Aorta (tissue), 5 donors: ENCODE results near the gene NCF2. TPM values are rescaled to one million over a fixed set of nuclear protein-coding genes. Genes with fewer than 3 reads are reported as not detected.
"Not testable (repeated sequence)": the region's sequence is repeated elsewhere in the genome, so short reads cannot be mapped to it uniquely, and the experiment has no call there.

ENCODE experiments used
- ATAC-seq: fragments of 200-7000 bp; cut with Tn5 transposase; one replicate; pipeline ENCODE4 v1.9.1; 2022; ENCODE audit warnings: moderate library complexity; ENCODE audit not compliant: low FRiP score
- DNase-seq, 2 donors: peaks; one replicate each; pipeline ENCODE4 v3.0.0-alpha.2; 2020
- H3K27ac ChIP-seq, 2 donors: one replicate each; pipeline ENCODE4 v1.5.1; 2013; ENCODE audit warnings: low read length in 2 of 2, mild to moderate bottlenecking in 2 of 2, moderate library complexity in 2 of 2, control low read depth in 1 of 2, inconsistent platforms in 1 of 2, low read depth in 1 of 2
- H3K27me3 ChIP-seq, 2 donors: one replicate each; pipeline ENCODE4 v1.6.1; 2013; ENCODE audit warnings: control low read depth in 1 of 2, low read length in 1 of 2, mild to moderate bottlenecking in 1 of 2, moderate library complexity in 1 of 2; ENCODE audit not compliant: insufficient read depth in 2 of 2, control insufficient read depth in 1 of 2
- H3K36me3 ChIP-seq, 2 donors: one replicate each; pipeline ENCODE4 v1.6.1; 2013; ENCODE audit warnings: control low read depth in 1 of 2, low read length in 1 of 2, mild to moderate bottlenecking in 1 of 2; ENCODE audit not compliant: insufficient read depth in 2 of 2, control insufficient read depth in 1 of 2
- H3K4me1 ChIP-seq, 2 donors: one replicate each; pipeline ENCODE4 v1.6.1; 2013; ENCODE audit warnings: low read length in 2 of 2, control low read depth in 1 of 2, mild to moderate bottlenecking in 1 of 2, moderate library complexity in 1 of 2; ENCODE audit not compliant: insufficient read depth in 2 of 2, control insufficient read depth in 1 of 2
- H3K4me3 ChIP-seq, 2 donors: one replicate each; pipeline ENCODE4 v1.5.1; 2013; ENCODE audit warnings: low read length in 2 of 2, control low read depth in 1 of 2, mild to moderate bottlenecking in 1 of 2
- H3K9me3 ChIP-seq: one replicate; pipeline ENCODE4 v1.6.1; 2013; ENCODE audit warnings: mild to moderate bottlenecking, low read length; ENCODE audit not compliant: control insufficient read depth
- WGBS, 2 donors: extraction: QIAGEN DNeasy Blood & Tissue Kit; methylation state at CpG; one replicate each; pipeline ENCODE4 v1.1.7; 2013; 5-methylcytosine and 5-hydroxymethylcytosine counted together
- intact Hi-C, 2 donors: fragments of 100-400 bp; cut with DNase I; formaldehyde crosslinking; loops; one replicate each; pipeline versions ENCODE4 v1.14.2 to v1.15.0; 2022
- polyA plus RNA-seq, 2 donors: library from polyadenylated mRNA; stranded (reverse); fragments of 200-250 nt; gene quantifications; one replicate each; pipeline ENCODE4 v1.2.3, GENCODE V29; 2013
- total RNA-seq, 2 donors: library from RNA; stranded (reverse); fragmentation: NEBNext Ultra II Directional; extraction: Animal tissue kit (Norgen Biotek cat#: 25700); gene quantifications; one replicate each; pipeline ENCODE4 v1.2.1, GENCODE V29; 2021
- donor health status: healthy with polysubstance abuse.
- donor health status: Bipolar disorder and iron deficiency.
- donor health status: DM: no; HTN: no; CAD: no.
- donor health status: DM: no; HTN: no; CAD: no.
- donor health status: DM: yes; HTN: yes; CAD: no.

Gene NCF2
- total and polyA plus RNA-seq, 4 donors, result 2.2 to 28.0 (median 18.4) TPM

GRCh38 chr1:183620311-183620710, 30.1 kb upstream of the NCF2 start:
- DNase-seq, result no peak
- Histone ChIP-seq H3K4me1 (peaks cover 0 to 3% of the 10 kb centered on the region in 2 donors), H3K36me3 (no peaks in the 10 kb centered on the region), H3K9me3 (no peaks in the 10 kb centered on the region), H3K27ac (no peak overlapping the region), H3K4me3 (no peak overlapping the region), H3K27me3 (no peaks in the 10 kb centered on the region)
- ATAC-seq, result no peak
- WGBS, 2 donors, result 7 to 16% methylated on average over 2 of the region's 2 CpGs
- intact Hi-C loops, result no loop called here

GRCh38 chr1:183619781-183620180, 29.5 kb upstream of the NCF2 start:
- no peak for DNase-seq
- H3K4me3 ChIP-seq, result no peak overlapping the region
- peaks cover 0 to 3% of the 10 kb centered on the region in 2 donors for H3K4me1 ChIP-seq
- no peak overlapping the region for H3K27ac ChIP-seq
- ATAC-seq, result no peak
- H3K36me3 ChIP-seq, result no peaks in the 10 kb centered on the region
- H3K9me3 ChIP-seq, result no peaks in the 10 kb centered on the region
- no peaks in the 10 kb centered on the region for H3K27me3 ChIP-seq
- intact Hi-C loops, result no loop called here
- whole genome bisulfite sequencing, 2 donors, result 69 to 71% methylated on average over 1 of the region's 1 CpG

- ATAC-seq, intact Hi-C loops: not testable (repeated sequence)
Observed at GRCh38 chr1:183618202-183618601, 27.9 kb upstream of the NCF2 start.

GRCh38 chr1:183612975-183613374, 22.7 kb upstream of the NCF2 start:
- H3K27ac ChIP-seq, DNase-seq, H3K9me3 ChIP-seq, H3K27me3 ChIP-seq, intact Hi-C loops, H3K4me1 ChIP-seq, H3K4me3 ChIP-seq, ATAC-seq, H3K36me3 ChIP-seq: not testable (repeated sequence)
- WGBS, 2 donors, result 94 to 100% methylated on average over 2 to 3 of the region's 3 CpGs

More at GRCh38 chr1:183618202-183618601, 27.9 kb upstream of the NCF2 start:
- not testable (repeated sequence) for H3K4me3 ChIP-seq, H3K4me1 ChIP-seq, H3K27ac ChIP-seq, H3K9me3 ChIP-seq, DNase-seq, H3K36me3 ChIP-seq, H3K27me3 ChIP-seq
- WGBS, 2 donors, result 86 to 93% methylated on average over 5 of the region's 5 CpGs

GRCh38 chr1:183612407-183612806, 22.1 kb upstream of the NCF2 start:
- H3K36me3 ChIP-seq, result no peaks in the 10 kb centered on the region
- DNase-seq, result no peak
- no peak overlapping the region for H3K4me3 ChIP-seq
- ATAC-seq, result no peak
- no peaks in the 10 kb centered on the region for H3K9me3 ChIP-seq
- no peak overlapping the region for H3K27ac ChIP-seq
- WGBS, 2 donors, result 57 to 61% methylated on average over 3 of the region's 3 CpGs
- H3K27me3 ChIP-seq, result no peaks in the 10 kb centered on the region
- H3K4me1 ChIP-seq, result peaks cover 3 to 8% of the 10 kb centered on the region in 2 donors
- intact Hi-C loops, result no loop called here

- peaks cover 3 to 8% of the 10 kb centered on the region in 2 donors for H3K4me1 ChIP-seq
- no peaks in the 10 kb centered on the region for H3K27me3 ChIP-seq
- 32% methylated on average over 2 of the region's 2 CpGs for WGBS, 2 donors
- no peak overlapping the region for H3K4me3 ChIP-seq
- no peak overlapping the region for H3K27ac ChIP-seq
- intact Hi-C loops, result no loop called here
- no peaks in the 10 kb centered on the region for H3K9me3 ChIP-seq
- no peak for ATAC-seq
- H3K36me3 ChIP-seq, result no peaks in the 10 kb centered on the region
- no peak for DNase-seq
Observed at GRCh38 chr1:183611021-183611420, 20.8 kb upstream of the NCF2 start.

- Histone ChIP-seq H3K27ac (peak overlapping the region; percentile 93), H3K27me3 (no peaks in the 10 kb centered on the region), H3K9me3 (no peaks in the 10 kb centered on the region), H3K4me1 (peaks cover 3 to 8% of the 10 kb centered on the region in 2 donors), H3K36me3 (no peaks in the 10 kb centered on the region), H3K4me3 (peak overlapping the region in 1 of 2 donors; percentile 31)
- ATAC-seq (peak; percentile 54), DNase-seq (no peak)
- 1 to 5% methylated on average over 3 of the region's 3 CpGs for WGBS, 2 donors
- intact Hi-C loops, result loop anchor here in 1 of 2 donors (2.0 kb wide), 1 partner anchor 33 kb away; no protein-coding TSS in a partner anchor
Observed at GRCh38 chr1:183609759-183610452, 19.6 kb upstream of the NCF2 start.

- no peak overlapping the region for H3K4me3 ChIP-seq
Observed at GRCh38 chr1:183609313-183609712, 19.1 kb upstream of the NCF2 start.

GRCh38 chr1:183607322-183607980, 17.2 kb upstream of the NCF2 start:
- H3K4me3 ChIP-seq, result no peak overlapping the region
- H3K36me3 ChIP-seq, result no peaks in the 10 kb centered on the region
- H3K27me3 ChIP-seq, result no peaks in the 10 kb centered on the region
- DNase-seq (no peak), ATAC-seq (no peak)
- 71 to 82% methylated on average over 2 of the region's 2 CpGs for WGBS, 2 donors
- H3K4me1 ChIP-seq, result peaks cover 3 to 8% of the 10 kb centered on the region in 2 donors
- H3K9me3 ChIP-seq, result no peaks in the 10 kb centered on the region
- intact Hi-C loops, result no loop called here
- H3K27ac ChIP-seq, result no peak overlapping the region

More at GRCh38 chr1:183609313-183609712, 19.1 kb upstream of the NCF2 start:
- Histone ChIP-seq H3K27me3 (no peaks in the 10 kb centered on the region), H3K27ac (peak overlapping the region; percentile 39 to 48), H3K4me1 (peaks cover 3 to 8% of the 10 kb centered on the region in 2 donors), H3K9me3 (no peaks in the 10 kb centered on the region), H3K36me3 (no peaks in the 10 kb centered on the region)
- 1 to 6% methylated on average over 5 of the region's 5 CpGs for WGBS, 2 donors
- intact Hi-C loops, result loop anchor here in 1 of 2 donors (2.0 kb wide), 1 partner anchor 33 kb away; no protein-coding TSS in a partner anchor
- peak; percentile 91 for ATAC-seq
- DNase-seq, result peak in 1 of 2 donors; percentile 84
